K562 (cell line): ENCODE measurements around the gene WWOX. TPM values are rescaled to one million over a fixed set of nuclear protein-coding genes. Genes with fewer than 3 reads are reported as not detected.

Experiments used
- polyA plus RNA-seq, 8 experiments: library from polyadenylated mRNA; depleted of rRNA in 4 of 8; stranded (reverse) in 5 of 8; unstranded in 3 of 8; fragments of >200 nt; fragmentation: Nextera tagmentation in 2 of 8; fragmentation: Illumina TruSeq in 1 of 8; extraction: Ambion mirVana in 2 of 8; extraction: Trizol in 1 of 8; gene quantifications; 2 replicates each; pipeline versions ENCODE4 v1.2.1 to v1.2.3, GENCODE V29; 2011 to 2014; ENCODE audit warnings: inconsistent platforms in 1 of 8, missing spikeins in 1 of 8
- total RNA-seq, 7 experiments: library from RNA; depleted of rRNA in 6 of 7; stranded (reverse); fragments of >200 nt in 6 of 7; fragmentation: Illumina TruSeq in 2 of 7; extraction: Trizol in 2 of 7; gene quantifications; 2 replicates each; pipeline versions ENCODE4 v1.2.1 to v1.2.3, GENCODE V29; 2011 to 2021; ENCODE audit warnings: low replicate concordance in 1 of 7
- TF ChIP-seq, protein P1 (sequence below), 2 experiments: fragments of 450-650 bp; formaldehyde crosslinking in 1 of 2; IDR thresholded peaks; 2 replicates each; pipeline versions ENCODE4 v1.4.0 to v1.6.1; 2014 to 2020; ENCODE audit warnings: mild to moderate bottlenecking in 2 of 2, borderline replicate concordance in 1 of 2, low read depth in 1 of 2

The WWOX gene
- total and polyA plus RNA-seq, 9 of the 15 experiments (the other 6 are each of a cell fraction or from before 2014, with no cell fraction given), result 1.6 to 22.7 (median 8.1) TPM

GRCh38 chr16:78437352-78437968 is 338.0 kb downstream of the WWOX start (continued):
- TF ChIP-seq, protein P1, sequence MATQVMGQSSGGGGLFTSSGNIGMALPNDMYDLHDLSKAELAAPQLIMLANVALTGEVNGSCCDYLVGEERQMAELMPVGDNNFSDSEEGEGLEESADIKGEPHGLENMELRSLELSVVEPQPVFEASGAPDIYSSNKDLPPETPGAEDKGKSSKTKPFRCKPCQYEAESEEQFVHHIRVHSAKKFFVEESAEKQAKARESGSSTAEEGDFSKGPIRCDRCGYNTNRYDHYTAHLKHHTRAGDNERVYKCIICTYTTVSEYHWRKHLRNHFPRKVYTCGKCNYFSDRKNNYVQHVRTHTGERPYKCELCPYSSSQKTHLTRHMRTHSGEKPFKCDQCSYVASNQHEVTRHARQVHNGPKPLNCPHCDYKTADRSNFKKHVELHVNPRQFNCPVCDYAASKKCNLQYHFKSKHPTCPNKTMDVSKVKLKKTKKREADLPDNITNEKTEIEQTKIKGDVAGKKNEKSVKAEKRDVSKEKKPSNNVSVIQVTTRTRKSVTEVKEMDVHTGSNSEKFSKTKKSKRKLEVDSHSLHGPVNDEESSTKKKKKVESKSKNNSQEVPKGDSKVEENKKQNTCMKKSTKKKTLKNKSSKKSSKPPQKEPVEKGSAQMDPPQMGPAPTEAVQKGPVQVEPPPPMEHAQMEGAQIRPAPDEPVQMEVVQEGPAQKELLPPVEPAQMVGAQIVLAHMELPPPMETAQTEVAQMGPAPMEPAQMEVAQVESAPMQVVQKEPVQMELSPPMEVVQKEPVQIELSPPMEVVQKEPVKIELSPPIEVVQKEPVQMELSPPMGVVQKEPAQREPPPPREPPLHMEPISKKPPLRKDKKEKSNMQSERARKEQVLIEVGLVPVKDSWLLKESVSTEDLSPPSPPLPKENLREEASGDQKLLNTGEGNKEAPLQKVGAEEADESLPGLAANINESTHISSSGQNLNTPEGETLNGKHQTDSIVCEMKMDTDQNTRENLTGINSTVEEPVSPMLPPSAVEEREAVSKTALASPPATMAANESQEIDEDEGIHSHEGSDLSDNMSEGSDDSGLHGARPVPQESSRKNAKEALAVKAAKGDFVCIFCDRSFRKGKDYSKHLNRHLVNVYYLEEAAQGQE (IDR thresholded peaks at IDR 0.05; ENCODE audit: borderline replicate concordance), result 0 out of 2 replicates have a peak, but pooled peaks have one; percentile 12
- TF ChIP-seq, protein P1 (CRISPR knock-in tag; IDR thresholded peaks at IDR 0.05; ENCODE audit: low read depth), result no peak
- TF ChIP-seq, all 486 proteins: peak for 5
